Osteoblast (primary cell): ENCODE measurements around the gene UST. TPM values are rescaled to one million over a fixed set of nuclear protein-coding genes. Genes with fewer than 3 reads are reported as not detected.

Source experiments
- DNase-seq: peaks from one replicate; pipeline ENCODE4 v3.0.0; 2011; ENCODE audit warnings: low spot score, mixed read lengths; ENCODE audit not compliant: insufficient read length; ENCODE audit errors: missing footprints
- H2AFZ ChIP-seq: 2 replicates; pipeline ENCODE4 v1.6.0; 2011; ENCODE audit warnings: mild to moderate bottlenecking, low read length
- H3K27ac ChIP-seq: 2 replicates; pipeline ENCODE4 v1.5.1; 2011; ENCODE audit warnings: mild to moderate bottlenecking, low read depth, low read length, moderate library complexity
- H3K27me3 ChIP-seq: 2 replicates; pipeline ENCODE4 v1.6.0; 2012; ENCODE audit warnings: mild to moderate bottlenecking, control low read depth, inconsistent platforms, low read length, moderate library complexity; ENCODE audit not compliant: insufficient read depth
- H3K36me3 ChIP-seq: 2 replicates; pipeline ENCODE4 v1.5.1; 2011; ENCODE audit warnings: mild to moderate bottlenecking, low read length, control low read depth, moderate library complexity; ENCODE audit not compliant: insufficient read depth
- H3K4me1 ChIP-seq: 2 replicates; pipeline ENCODE4 v1.5.1; 2011; ENCODE audit warnings: mild to moderate bottlenecking, low read length, control low read depth, moderate library complexity; ENCODE audit not compliant: insufficient read depth
- H3K4me2 ChIP-seq: 2 replicates; pipeline ENCODE4 v1.6.0; 2011; ENCODE audit warnings: mild to moderate bottlenecking, low read length; ENCODE audit not compliant: insufficient read depth
- H3K4me3 ChIP-seq: fragments of 200-600 bp; sonication (generic); 3 replicates; pipeline ENCODE4 v1.5.1; 2012; ENCODE audit warnings: mild to moderate bottlenecking, low read length, inconsistent platforms; ENCODE audit not compliant: insufficient read depth
- H3K79me2 ChIP-seq: 2 replicates; pipeline ENCODE4 v1.6.0; 2012; ENCODE audit warnings: mild to moderate bottlenecking, low read length, control low read depth, inconsistent platforms; ENCODE audit not compliant: insufficient read depth
- H3K9me3 ChIP-seq: 2 replicates; pipeline ENCODE4 v1.5.1; 2011; ENCODE audit warnings: low read depth, low read length, control low read depth
- H4K20me1 ChIP-seq: 2 replicates; pipeline ENCODE4 v1.6.0; 2012; ENCODE audit warnings: mild to moderate bottlenecking, low read length, control low read depth; ENCODE audit not compliant: insufficient read depth
- CTCF ChIP-seq: IDR thresholded peaks from 2 replicates; pipeline ENCODE4 v1.5.1; 2011; ENCODE audit warnings: mild to moderate bottlenecking, low read depth, low read length, moderate library complexity; ENCODE audit errors: extremely low read depth
- total RNA-seq: library from RNA; depleted of rRNA; stranded (reverse); fragments of >200 nt; gene quantifications from 2 replicates; pipeline ENCODE4 v1.2.3, GENCODE V29; 2012

The UST gene
- total RNA-seq, 1 donor, result 18.1 TPM

- Histone ChIP-seq H3K27ac (peak overlapping the region; percentile 73), H3K4me1 (peaks cover 26% of the 10 kb centered on the region), H3K36me3 (no peaks in the 10 kb centered on the region), H3K4me3 (no peak overlapping the region), H3K9me3 (no peaks in the 10 kb centered on the region), H3K4me2 (peak overlapping the region; percentile 28), H2AFZ (no peak overlapping the region), H3K79me2 (peaks cover 12% of the 10 kb centered on the region), H3K27me3 (no peaks in the 10 kb centered on the region), H4K20me1 (no peaks in the 10 kb centered on the region)
- TF ChIP-seq CTCF, result no peak
- DNase-seq, result peak; percentile 26
Measured at GRCh38 chr6:148868901-148869300, 122.1 kb downstream of the UST start.

- Histone ChIP-seq H3K4me1 (peaks cover 26% of the 10 kb centered on the region), H3K36me3 (no peaks in the 10 kb centered on the region), H3K4me2 (no peak overlapping the region), H2AFZ (no peak overlapping the region), H3K27ac (peak overlapping the region; percentile 73), H3K4me3 (no peak overlapping the region), H3K27me3 (no peaks in the 10 kb centered on the region), H3K9me3 (no peaks in the 10 kb centered on the region), H4K20me1 (no peaks in the 10 kb centered on the region), H3K79me2 (peaks cover 9% of the 10 kb centered on the region)
- TF ChIP-seq CTCF, result no peak
- DNase-seq, result peak; percentile 96
Measured at GRCh38 chr6:148869585-148869984, 122.8 kb downstream of the UST start.

- TF ChIP-seq CTCF, result no peak
Measured at GRCh38 chr6:148873154-148873553, 126.3 kb downstream of the UST start.

GRCh38 chr6:148873868-148874267 is 127.0 kb downstream of the UST start:
- H2AFZ ChIP-seq, result no peak overlapping the region
- peaks cover 7% of the 10 kb centered on the region for H3K79me2 ChIP-seq
- H3K36me3 ChIP-seq, result no peaks in the 10 kb centered on the region
- H3K9me3 ChIP-seq, result no peaks in the 10 kb centered on the region
- no peak for DNase-seq
- H3K27ac ChIP-seq, result no peak overlapping the region
- no peaks in the 10 kb centered on the region for H3K27me3 ChIP-seq
- H3K4me3 ChIP-seq, result no peak overlapping the region
- peaks cover 13% of the 10 kb centered on the region for H3K4me1 ChIP-seq
- no peaks in the 10 kb centered on the region for H4K20me1 ChIP-seq
- H3K4me2 ChIP-seq, result no peak overlapping the region
- no peak for TF ChIP-seq CTCF

More at GRCh38 chr6:148873154-148873553, 126.3 kb downstream of the UST start:
- no peak overlapping the region for H3K4me3 ChIP-seq
- no peak overlapping the region for H3K4me2 ChIP-seq
- no peaks in the 10 kb centered on the region for H4K20me1 ChIP-seq
- H3K27me3 ChIP-seq, result no peaks in the 10 kb centered on the region
- no peaks in the 10 kb centered on the region for H3K36me3 ChIP-seq
- no peak overlapping the region for H2AFZ ChIP-seq
- no peak for DNase-seq
- H3K79me2 ChIP-seq, result peaks cover 7% of the 10 kb centered on the region
- H3K27ac ChIP-seq, result no peak overlapping the region
- peaks cover 20% of the 10 kb centered on the region for H3K4me1 ChIP-seq
- H3K9me3 ChIP-seq, result no peaks in the 10 kb centered on the region
